Activated CD8-positive, alpha-beta memory T cell treated with anti-CD3 and anti-CD28 coated beads for 4 hours (primary cell): ENCODE results near the gene PRELP.

Experiments
- DNase-seq, 2 donors: peaks; one replicate each; pipeline ENCODE4 v3.0.0-alpha.2; 2020; ENCODE audit warnings: low read depth in 2 of 2

The PRELP gene

DNA sequence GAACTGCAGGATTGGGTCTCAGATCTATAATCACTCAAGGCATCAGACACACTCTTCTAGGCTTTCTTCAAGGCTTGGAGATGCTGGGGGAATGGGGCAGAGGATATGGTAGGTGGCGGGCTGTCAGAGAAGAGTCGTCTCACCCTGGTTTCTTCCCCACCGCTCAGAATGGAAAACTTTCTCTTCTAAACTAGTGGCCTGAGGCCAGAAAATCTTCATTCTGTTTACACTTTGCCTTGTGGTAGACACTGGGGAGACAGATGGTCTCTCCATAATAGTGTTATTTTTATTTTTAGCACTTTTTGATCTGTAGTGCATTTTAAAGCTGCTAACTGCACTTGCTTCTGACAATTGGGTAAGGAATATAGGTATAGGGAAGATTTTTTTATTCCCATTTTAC, 2.6 kb downstream of the PRELP start:
- DNase-seq, result no peak

DNA sequence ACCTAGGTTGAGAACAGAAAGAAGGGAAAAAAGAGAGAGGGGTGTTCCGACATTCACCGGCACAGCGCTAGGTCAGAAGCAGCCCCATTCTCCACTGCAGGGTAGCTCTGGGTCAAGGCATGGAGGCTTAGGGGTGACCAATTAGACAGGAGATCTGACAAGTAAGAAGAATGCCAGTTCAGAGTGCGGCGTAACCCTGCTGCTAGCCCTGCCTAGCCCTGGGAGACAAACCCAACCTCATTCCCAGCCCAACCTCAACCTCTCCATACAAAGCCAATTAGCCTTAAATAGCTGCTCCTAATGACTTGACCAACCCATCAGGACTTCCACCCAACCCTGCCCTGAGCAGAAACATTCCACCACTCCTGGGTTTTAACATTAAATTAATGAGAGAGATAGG, 3.4 kb downstream of the PRELP start:
- DNase-seq, result no peak

DNA sequence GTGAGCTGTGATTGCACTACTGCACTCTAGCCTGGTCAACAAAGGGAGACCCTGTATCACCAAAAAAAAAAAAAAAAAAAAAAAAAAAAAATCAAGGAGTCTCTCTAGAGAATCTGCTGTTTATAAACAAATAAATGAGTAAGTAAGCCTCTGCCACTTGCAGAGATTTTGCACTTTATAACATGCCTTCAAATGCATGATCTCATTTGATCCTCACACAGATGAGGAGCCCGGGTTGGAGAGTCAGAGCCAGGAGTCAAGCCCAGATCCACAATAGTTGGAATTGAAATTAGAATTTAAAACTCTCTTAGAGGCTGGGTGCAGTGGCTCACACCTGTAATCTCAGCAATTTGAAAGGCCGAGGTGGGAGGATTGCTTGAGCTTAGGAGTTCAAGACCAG, 4.0 kb downstream of the PRELP start:
- DNase-seq, result no peak

DNA sequence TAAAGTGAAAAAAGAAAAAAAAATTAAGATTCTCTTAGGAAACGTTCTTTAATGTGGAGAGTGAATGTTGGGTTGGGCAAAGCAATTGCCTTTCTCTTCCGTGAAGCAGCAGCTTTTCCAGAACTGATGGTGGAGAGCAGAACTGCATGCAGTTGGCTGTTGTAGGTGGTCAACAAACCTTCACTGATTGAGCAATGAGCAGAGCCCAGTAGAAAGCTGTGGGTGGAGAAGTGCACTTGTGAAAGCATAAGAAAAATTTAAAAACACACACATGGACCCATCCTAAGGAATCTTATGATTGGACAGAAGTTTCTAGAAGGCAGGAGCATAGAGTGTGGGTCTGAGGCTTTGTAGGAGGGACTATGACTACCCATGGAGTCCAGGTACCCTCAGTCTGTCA, 4.5 kb downstream of the PRELP start:
- no peak for DNase-seq

DNA sequence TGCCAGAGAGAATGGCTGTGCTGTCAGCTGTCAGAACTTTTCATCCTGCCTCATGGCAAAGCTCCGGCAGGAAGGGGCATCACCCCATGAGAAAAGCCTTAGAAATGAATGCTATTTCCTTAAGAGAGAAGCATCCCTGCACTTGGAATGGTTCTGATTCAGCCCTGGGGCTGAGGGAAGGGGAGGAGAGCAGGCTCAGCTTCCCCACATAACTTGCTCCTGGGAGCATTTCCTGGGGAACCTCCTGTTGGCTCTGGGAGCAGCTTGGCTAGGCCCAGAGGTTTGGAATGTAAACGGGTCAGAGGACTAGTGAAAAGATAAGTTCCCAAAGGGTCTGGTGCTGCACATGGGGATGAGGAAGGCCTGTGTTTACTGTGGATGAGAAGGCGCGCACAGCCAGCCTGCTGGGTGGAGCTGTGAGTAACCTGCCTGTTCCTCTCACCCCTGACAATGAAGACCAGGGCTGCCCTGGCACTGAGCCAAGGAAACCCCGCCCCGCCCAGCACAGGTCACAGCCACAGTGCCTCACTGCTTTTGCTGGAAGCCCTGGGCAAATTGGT, 5.0 kb downstream of the PRELP start:
- peak in 1 of 2 donors; percentile 15 for DNase-seq

GRCh38 chr1:203481196-203481595, 5.6 kb downstream of the PRELP start:
- DNase-seq, result no peak

DNA sequence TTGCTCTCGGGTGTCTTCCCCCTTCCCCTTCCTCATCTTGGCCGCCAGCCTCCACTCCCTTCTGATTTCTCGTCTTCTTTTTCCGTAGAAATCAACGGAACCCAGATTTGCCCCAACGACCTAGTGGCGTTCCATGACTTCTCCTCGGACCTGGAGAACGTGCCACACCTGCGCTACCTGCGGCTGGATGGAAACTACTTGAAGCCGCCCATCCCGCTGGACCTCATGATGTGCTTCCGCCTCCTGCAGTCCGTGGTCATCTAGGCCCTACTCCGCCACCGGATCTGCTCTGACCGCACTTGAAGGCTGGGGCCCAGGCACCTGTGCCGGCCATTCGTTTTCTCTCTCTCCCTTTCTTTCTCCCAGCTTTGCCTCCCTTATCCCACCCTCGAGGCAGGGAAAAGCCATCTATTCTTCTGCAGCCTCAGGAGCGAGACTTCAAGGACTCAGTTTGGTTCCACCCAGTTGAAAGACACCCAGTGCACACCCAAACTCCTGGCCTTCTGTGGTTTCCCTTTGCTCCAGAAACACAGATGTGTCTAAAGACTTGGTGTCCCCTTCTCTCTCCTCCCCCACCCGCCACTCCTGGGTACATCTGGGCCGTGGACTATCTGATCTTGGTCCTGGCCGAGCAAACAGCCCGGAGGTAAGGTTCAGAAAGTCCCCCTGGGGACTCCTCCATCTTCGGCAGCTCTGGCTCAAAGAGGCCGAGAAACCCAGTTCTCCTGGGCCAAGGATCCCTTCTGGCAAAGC, 11.2 kb downstream of the PRELP start:
- DNase-seq, result no peak

DNA sequence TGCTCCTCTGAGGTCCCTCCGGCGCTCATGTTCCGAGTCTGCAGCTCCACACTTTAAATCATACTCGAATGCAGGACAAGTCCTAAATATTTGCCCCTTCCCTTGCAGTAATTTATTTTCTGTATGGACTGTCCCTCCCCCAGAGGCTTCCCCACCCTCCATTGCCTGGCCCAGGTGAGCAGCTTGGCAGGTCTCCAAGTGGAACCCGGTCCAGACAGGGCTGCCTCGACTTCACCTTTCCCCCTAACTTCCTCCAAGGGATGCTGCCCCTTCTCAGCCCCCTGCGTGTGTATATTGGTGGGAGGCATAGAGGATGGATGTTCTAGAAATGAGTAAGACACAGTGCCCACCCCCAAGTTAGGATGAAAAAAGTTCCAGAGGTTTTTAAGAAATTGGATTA, 12.9 kb downstream of the PRELP start:
- DNase-seq, result no peak

DNA sequence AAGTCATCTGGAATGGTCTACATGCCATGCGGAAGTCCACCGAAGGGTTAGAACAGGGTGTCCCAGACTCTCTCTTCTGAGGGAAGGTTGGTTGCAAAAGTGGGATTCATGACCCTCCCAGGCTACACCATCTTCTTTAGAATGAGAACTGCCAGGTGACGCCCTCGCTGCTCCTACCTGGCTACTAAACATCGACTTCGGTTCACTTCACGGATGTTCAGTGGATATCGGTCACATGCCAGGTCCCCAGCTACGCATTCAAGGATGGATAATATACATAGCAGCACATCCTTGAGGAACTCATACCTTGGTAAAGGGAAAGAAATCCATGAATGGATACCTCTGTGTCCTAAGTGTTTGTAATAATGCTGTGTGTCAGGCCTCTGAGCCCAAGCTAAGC, 15.0 kb downstream of the PRELP start:
- DNase-seq, result no peak

DNA sequence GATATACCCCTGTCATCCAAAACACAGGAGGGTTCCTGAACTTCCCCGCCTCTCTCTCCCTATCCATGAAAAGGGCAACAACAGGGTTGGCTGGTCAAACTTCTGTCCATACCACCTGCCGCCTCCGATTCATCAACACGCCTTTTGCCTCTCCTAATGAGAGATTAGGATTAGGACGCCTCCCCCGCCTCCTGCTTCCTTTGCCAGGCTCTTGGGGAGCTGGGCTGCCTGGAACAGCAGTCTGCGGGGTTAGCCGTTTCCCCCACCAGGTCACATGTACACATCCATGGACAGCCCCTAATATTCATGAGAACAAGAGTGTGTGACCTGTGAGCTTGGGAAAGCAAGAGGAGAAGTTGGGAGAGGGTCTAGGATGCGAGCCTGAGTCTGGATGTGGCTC, 16.1 kb downstream of the PRELP start:
- DNase-seq, result no peak

DNA sequence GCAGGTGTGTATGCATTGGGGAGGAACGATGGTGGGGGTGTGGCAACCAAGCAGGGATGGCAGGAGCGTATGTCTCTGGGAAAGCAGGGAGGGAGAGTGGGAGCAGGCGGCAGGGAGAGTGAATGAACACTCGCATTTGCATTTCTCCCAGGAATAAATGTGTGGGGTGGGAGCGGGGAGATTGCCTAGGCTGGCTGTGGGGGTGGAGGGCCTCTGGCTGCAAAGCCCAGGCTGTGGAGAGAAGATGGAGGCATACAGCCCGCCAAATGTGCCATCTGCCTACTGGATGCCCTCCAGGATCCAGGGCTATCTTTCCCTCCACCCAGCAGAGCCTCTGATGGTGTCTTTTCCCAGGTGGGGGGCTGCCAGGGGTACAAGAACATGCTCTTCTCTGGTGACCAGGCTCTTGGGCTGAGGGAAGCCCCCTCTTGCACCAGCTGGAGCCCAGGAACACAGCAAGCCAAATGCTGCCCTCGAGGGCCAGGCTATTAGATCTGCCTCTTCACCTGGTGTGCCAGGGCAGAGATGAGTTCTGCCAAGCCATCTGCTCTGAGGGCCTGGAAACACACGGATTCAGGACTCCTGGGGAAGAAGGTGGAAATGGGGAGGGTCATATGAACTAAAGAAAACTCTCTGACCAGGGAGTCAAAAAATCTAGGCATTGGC, 16.6 kb downstream of the PRELP start:
- DNase-seq, result no peak

DNA sequence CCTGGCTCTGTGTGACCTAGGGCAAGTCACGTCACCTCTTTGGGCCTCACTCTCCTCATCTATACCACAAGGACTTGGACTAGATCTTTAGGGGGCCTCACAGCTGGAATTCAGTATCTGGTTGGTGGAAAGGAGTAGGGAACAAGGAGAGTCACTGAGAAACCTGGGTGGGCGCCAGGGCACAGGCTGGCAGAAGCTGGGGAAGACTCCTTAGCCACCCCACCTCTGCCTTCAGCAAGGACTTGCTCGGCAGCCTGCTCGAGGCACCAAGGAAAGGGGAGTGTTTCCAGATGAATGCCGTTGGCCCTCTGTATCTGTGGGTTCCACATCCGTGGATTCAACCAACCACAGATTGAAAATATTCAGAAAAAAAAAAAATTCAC, 17.1 kb downstream of the PRELP start:
- no peak for DNase-seq

DNA sequence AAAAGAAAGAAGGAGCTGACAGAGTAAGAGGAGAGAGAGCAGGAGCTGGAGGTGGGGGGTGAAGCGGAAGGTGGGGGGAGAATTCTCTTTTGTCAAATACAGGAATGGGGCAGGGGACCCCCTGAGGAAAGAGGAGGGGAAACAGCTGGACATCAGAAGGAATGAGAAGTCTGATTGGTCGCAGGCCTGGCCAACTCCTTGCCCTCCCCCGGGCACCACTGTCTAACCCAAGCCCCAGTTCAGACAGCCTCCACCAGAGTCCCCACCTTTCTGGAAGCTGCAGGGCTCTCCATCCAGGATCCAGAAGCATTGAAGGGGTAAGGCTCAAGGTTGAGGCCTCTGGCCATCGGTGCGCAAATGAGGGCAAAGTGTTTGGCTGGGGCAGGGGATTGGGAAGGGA, 18.3 kb downstream of the PRELP start, which contains the start of gene OPTC:
TSS of gene OPTC (plus strand) at position 253 of the 400 bp plus-strand sequence. CDS start 1,853 bp downstream, outside the sequence.
- no peak for DNase-seq

DNA sequence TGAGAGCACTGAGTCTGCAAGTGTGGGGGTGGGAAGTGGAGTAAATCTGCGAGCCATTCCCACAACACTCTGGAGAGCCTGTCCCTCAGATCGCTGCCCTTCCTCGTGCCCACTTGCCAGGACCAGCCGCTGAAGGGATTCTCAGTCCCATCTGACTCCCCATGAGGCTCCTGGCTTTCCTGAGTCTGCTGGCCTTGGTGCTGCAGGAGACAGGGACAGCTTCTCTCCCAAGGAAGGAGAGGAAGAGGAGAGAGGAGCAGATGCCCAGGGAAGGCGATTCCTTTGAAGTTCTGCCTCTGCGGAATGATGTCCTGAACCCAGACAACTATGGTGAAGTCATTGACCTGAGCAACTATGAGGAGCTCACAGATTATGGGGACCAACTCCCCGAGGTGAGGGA, 20.2 kb downstream of the PRELP start:
- DNase-seq, result no peak

- DNase-seq, result no peak
Observed at GRCh38 chr1:203497269-203497777, 21.7 kb downstream of the PRELP start.

- no peak for DNase-seq
Observed at GRCh38 chr1:203499643-203500278, 24.2 kb downstream of the PRELP start.

DNA sequence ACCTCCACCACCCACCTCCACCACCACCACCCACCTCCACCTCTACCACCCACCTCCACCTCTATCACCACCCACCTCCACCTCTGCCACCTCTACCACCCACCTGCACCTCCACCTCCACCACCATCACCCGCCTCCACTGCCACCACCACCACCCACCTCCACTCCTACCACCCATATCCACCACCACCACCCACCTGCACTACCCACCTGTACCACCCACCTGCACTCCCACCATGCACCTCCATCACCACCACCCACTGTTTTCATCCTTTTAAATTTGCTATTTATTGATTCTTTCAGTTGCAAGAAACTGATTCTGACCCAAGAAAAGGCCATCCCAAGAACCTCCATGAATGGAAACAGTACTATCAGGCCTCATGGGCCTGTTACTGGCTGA, 24.7 kb downstream of the PRELP start:
- no peak for DNase-seq

DNA sequence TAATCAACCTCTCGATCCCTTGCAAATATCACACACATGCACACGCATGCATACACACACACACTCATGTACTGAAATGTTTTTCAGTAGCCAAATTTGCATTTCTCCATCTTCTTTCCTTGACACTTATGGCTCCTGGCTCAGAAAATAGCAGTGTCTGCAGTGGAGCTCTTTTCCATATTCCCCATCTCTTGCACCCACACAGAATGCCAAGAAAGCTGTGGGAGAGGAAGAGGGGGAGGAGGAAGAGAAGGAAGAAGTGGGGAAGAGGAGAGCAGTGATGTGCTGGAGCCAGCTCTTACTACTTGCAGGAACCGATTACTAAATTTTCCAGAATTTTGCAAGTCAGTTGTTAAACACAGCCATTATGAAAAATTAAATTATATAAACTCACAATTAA, 28.2 kb downstream of the PRELP start:
- no peak for DNase-seq

- peak; percentile 43 to 63 for DNase-seq
Observed at GRCh38 chr1:203504400-203505250, 29.0 kb downstream of the PRELP start.

DNA sequence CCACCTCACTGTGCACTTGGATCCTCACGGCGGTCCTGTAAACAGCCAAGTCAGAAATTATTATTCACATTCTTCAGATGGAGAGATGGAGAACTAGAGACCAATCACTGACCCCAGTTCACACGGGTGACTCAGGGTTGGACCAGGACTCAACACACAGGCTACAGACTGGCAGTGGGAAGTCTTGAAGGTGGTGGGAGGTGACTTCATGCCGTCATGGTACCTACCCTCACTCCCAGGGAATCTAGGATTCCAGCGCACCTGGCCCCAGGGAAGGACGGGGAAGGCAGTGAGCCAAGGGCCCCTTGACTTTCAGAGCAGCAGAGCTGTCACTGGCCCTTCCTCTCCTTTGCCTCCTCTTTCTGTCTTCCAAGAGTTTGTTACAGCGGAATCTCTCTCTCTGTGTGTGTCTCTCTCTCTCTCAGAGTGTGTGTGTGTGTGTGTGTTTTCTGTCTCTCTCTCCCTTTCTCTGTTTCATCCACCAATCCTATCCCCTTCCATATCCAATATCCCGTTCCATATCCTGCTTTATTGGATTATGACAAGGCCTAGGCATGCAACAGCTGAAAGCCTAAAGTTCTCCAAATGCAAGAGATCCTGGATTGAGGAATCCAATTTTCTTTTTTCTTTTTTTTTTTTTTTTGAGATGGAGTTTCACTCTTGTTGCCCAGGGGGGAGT, 30.1 kb downstream of the PRELP start:
- no peak for DNase-seq
